WI38 (cell line): Measurements from ENCODE around the gene FUOM.

Experiments used
- H3K4me3 ChIP-seq: 2 replicates; pipeline ENCODE4 v1.5.1; 2011; ENCODE audit warnings: low read depth, mild to moderate bottlenecking, control low read depth, low read length
- CTCF ChIP-seq: IDR thresholded peaks from 2 replicates; pipeline ENCODE4 v1.5.1; 2012; ENCODE audit warnings: low read depth, mild to moderate bottlenecking, control low read depth, low read length

The FUOM gene

GRCh38 chr10:133353202-133353959 lies 4.4 kb downstream of the FUOM start:
- no peak overlapping the region for H3K4me3 ChIP-seq
- no peak for TF ChIP-seq CTCF

GRCh38 chr10:133351408-133352318 lies 6.2 kb downstream of the FUOM start:
- H3K4me3 ChIP-seq, result no peak overlapping the region
- no peak for TF ChIP-seq CTCF

GRCh38 chr10:133350950-133351329 lies 6.9 kb downstream of the FUOM start:
- H3K4me3 ChIP-seq, result no peak overlapping the region
- TF ChIP-seq CTCF, result no peak

- H3K4me3 ChIP-seq, result no peak overlapping the region
- no peak for TF ChIP-seq CTCF
These were observed 7.4 kb downstream of the FUOM start for GRCh38 chr10:133350283-133350949.

- no peak overlapping the region for H3K4me3 ChIP-seq
- no peak for TF ChIP-seq CTCF
These were observed 8.2 kb downstream of the FUOM start for GRCh38 chr10:133349577-133350011.

GRCh38 chr10:133349160-133349568 lies 8.7 kb downstream of the FUOM start:
- TF ChIP-seq CTCF, result no peak
- no peak overlapping the region for H3K4me3 ChIP-seq
